HG02678 (cell line): ENCODE measurements around the gene R3HDM2.
"Not testable (repeated sequence)": the region's sequence is repeated elsewhere in the genome, so short reads cannot be mapped to it uniquely, and the experiment has no call there.

Experiments used
- ATAC-seq: cut with Tn5 transposase; IDR thresholded peaks from one replicate; pipeline ENCODE4 v1.9.1; 2021; ENCODE audit warnings: mild to moderate bottlenecking, moderate library complexity; ENCODE audit not compliant: unreplicated experiment

Gene R3HDM2

GRCh38 chr12:57385586-57385985 lies 45.3 kb downstream of the R3HDM2 start:
- ATAC-seq = no peak

- no peak for ATAC-seq
Measured at GRCh38 chr12:57384478-57384877, 46.4 kb downstream of the R3HDM2 start.

- ATAC-seq = no peak
Measured at GRCh38 chr12:57381693-57382220, 49.1 kb downstream of the R3HDM2 start.

GRCh38 chr12:57380300-57380699 lies 50.5 kb downstream of the R3HDM2 start:
- no peak for ATAC-seq

- ATAC-seq = no peak
Measured at GRCh38 chr12:57377103-57377840, 53.6 kb downstream of the R3HDM2 start.

GRCh38 chr12:57372233-57372632 lies 58.6 kb downstream of the R3HDM2 start:
- ATAC-seq = no peak

GRCh38 chr12:57370696-57371095 lies 60.1 kb downstream of the R3HDM2 start:
- no peak for ATAC-seq

GRCh38 chr12:57370072-57370471 lies 60.8 kb downstream of the R3HDM2 start:
- no peak for ATAC-seq

GRCh38 chr12:57369202-57369601 lies 61.6 kb downstream of the R3HDM2 start:
- ATAC-seq = no peak

- ATAC-seq = no peak
Measured at GRCh38 chr12:57368349-57369095, 62.3 kb downstream of the R3HDM2 start.

- ATAC-seq = no peak
Measured at GRCh38 chr12:57367121-57367520, 63.7 kb downstream of the R3HDM2 start.

- no peak for ATAC-seq
Measured at GRCh38 chr12:57366315-57366714, 64.5 kb downstream of the R3HDM2 start.

- not testable (repeated sequence) for ATAC-seq
Measured at GRCh38 chr12:57364156-57364555, 66.7 kb downstream of the R3HDM2 start.

- ATAC-seq = no peak
Measured at GRCh38 chr12:57360468-57360867, 70.4 kb downstream of the R3HDM2 start.

GRCh38 chr12:57358646-57359045 lies 72.2 kb downstream of the R3HDM2 start:
- ATAC-seq = no peak

- no peak for ATAC-seq
Measured at GRCh38 chr12:57355734-57356133, 75.1 kb downstream of the R3HDM2 start.

- ATAC-seq = no peak
Measured at GRCh38 chr12:57352166-57352565, 78.7 kb downstream of the R3HDM2 start.

- ATAC-seq = no peak
Measured at GRCh38 chr12:57347284-57347683, 83.6 kb downstream of the R3HDM2 start.

- ATAC-seq = no peak
Measured at GRCh38 chr12:57343703-57344378, 87.0 kb downstream of the R3HDM2 start.

GRCh38 chr12:57342207-57342691 lies 88.6 kb downstream of the R3HDM2 start:
- ATAC-seq = no peak

GRCh38 chr12:57341275-57341990 lies 89.4 kb downstream of the R3HDM2 start:
- no peak for ATAC-seq
